ENCODE data around the gene CHAC1. TPM values are rescaled to one million over a fixed set of nuclear protein-coding genes. Genes with fewer than 3 reads are reported as not detected.

Gene CHAC1
- total and polyA plus RNA-seq, 2 of the 13 experiments (the other 11 are each of a cell fraction or from before 2014, with no cell fraction given): 0.44 TPM; not detected in 1

GRCh38 chr15:40930430-40931299 is 22.6 kb upstream of the CHAC1 start (continued):
- TF ChIP-seq HMGXB3 (CRISPR knock-in tag; IDR thresholded peaks at IDR 0.05; ENCODE audit: borderline replicate concordance): no peak
- no peak for TF ChIP-seq TAF1 (CRISPR knock-in tag; IDR thresholded peaks at IDR 0.05)
- no peak for TF ChIP-seq HNF4G (IDR thresholded peaks at IDR 0.05; ENCODE audit: borderline replicate concordance, low read depth, low read length)
- TF ChIP-seq HNF4G (CRISPR knock-in tag; IDR thresholded peaks at IDR 0.05; ENCODE audit: borderline replicate concordance, low read depth): no peak
- TF ChIP-seq ZNF512B (CRISPR knock-in tag; IDR thresholded peaks at IDR 0.05; ENCODE audit: borderline replicate concordance): no peak
- no peak for TF ChIP-seq ZNF160 (CRISPR knock-in tag; IDR thresholded peaks at IDR 0.05)
- TF ChIP-seq TRAFD1 (CRISPR knock-in tag; IDR thresholded peaks at IDR 0.05; ENCODE audit: borderline replicate concordance): no peak
- no peak for TF ChIP-seq REST (IDR thresholded peaks at IDR 0.05; ENCODE audit: borderline replicate concordance in 1 of 2, low read depth in 1 of 2, low read length in 2 of 2)
- no peak for TF ChIP-seq SP1 (IDR thresholded peaks at IDR 0.05)
- TF ChIP-seq SP1 (CRISPR knock-in tag; IDR thresholded peaks at IDR 0.05): 0 out of 2 replicates have a peak, but pooled peaks have one; percentile 35
- no peak for TF ChIP-seq NFE2 (CRISPR knock-in tag; IDR thresholded peaks at IDR 0.05)
- TF ChIP-seq KLF6 (CRISPR knock-in tag; IDR thresholded peaks at IDR 0.05): no peak
- no peak for TF ChIP-seq ZNF607 (CRISPR knock-in tag; IDR thresholded peaks at IDR 0.05; ENCODE audit: borderline replicate concordance)
- TF ChIP-seq ATF1 (CRISPR knock-in tag; IDR thresholded peaks at IDR 0.05): no peak
- no peak for TF ChIP-seq MXD3 (CRISPR knock-in tag; IDR thresholded peaks at IDR 0.05)
